GM06990 (cell line): ENCODE data around the gene NOL6.

ENCODE experiments used
- DNase-seq: peaks from one replicate; pipeline ENCODE4 v3.0.0-alpha.2; 2011; ENCODE audit not compliant: insufficient read length; ENCODE audit errors: extremely low read depth
- H3K27me3 ChIP-seq: replicated peaks from 2 replicates; pipeline ENCODE4 v1.6.0; 2011; ENCODE audit warnings: low read length; ENCODE audit not compliant: control insufficient read depth, insufficient read depth
- H3K36me3 ChIP-seq: 2 replicates; pipeline ENCODE4 v1.5.1; 2011; ENCODE audit warnings: low read length; ENCODE audit not compliant: control insufficient read depth, insufficient read depth
- H3K4me3 ChIP-seq: replicated peaks from 2 replicates; pipeline ENCODE4 v1.5.1; 2011; ENCODE audit warnings: low read depth, mild to moderate bottlenecking, control low read depth, low read length
- CTCF ChIP-seq: IDR thresholded peaks from 2 replicates; pipeline ENCODE4 v1.5.1; 2011; ENCODE audit warnings: low read length, control low read depth, mild to moderate bottlenecking, inconsistent platforms; ENCODE audit not compliant: insufficient read depth, poor library complexity, severe bottlenecking

The NOL6 gene

GRCh38 chr9:33447799-33448553 is 25.7 kb downstream of the NOL6 start:
- H3K4me3 ChIP-seq: no peak overlapping the region
- no peaks in the 10 kb centered on the region for H3K36me3 ChIP-seq
- peaks cover 2% of the 10 kb centered on the region for H3K27me3 ChIP-seq
- no peak for DNase-seq
- TF ChIP-seq CTCF: no peak

- peak within 1 kb of the TSS; percentile 15; the same call in 1 of the 2 replicates for H3K4me3 ChIP-seq
- peak; percentile 57 for DNase-seq
- no peak for TF ChIP-seq CTCF
- peaks cover 2% of the 10 kb centered on the region for H3K27me3 ChIP-seq
- H3K36me3 ChIP-seq: no peaks in the 10 kb centered on the region
Observed at GRCh38 chr9:33446946-33447798, 26.6 kb downstream of the NOL6 start, which contains the start of gene AQP3. Gene AQP3, minus strand, starts transcription at chr9:33447593. Its CDS starts 63 bp downstream, at chr9:33447530.

GRCh38 chr9:33446240-33446945 is 27.3 kb downstream of the NOL6 start:
- Histone ChIP-seq H3K4me3 (no peak overlapping the region), H3K27me3 (peaks cover 2% of the 10 kb centered on the region), H3K36me3 (no peaks in the 10 kb centered on the region)
- no peak for TF ChIP-seq CTCF
- peak; percentile 68 for DNase-seq

GRCh38 chr9:33445389-33446239 is 28.1 kb downstream of the NOL6 start:
- TF ChIP-seq CTCF: no peak
- peaks cover 2% of the 10 kb centered on the region for H3K27me3 ChIP-seq
- no peaks in the 10 kb centered on the region for H3K36me3 ChIP-seq
- H3K4me3 ChIP-seq: no peak overlapping the region
- DNase-seq: no peak
